ENCODE data around the gene NKAIN2. TPM values are rescaled to one million over a fixed set of nuclear protein-coding genes. Genes with fewer than 3 reads are reported as not detected.

Gene NKAIN2
- total and polyA plus RNA-seq, 7 donors = under 0.01 to 4.4 (median 0.75) TPM; not detected in 1

GRCh38 chr6:124829822-124830221 is 1026.2 kb downstream of the NKAIN2 start:
- Histone ChIP-seq H3K4me1 (peaks cover 0 to 12% (median 6%) of the 10 kb centered on the region in 4 donors), H3K27me3 (no peaks in the 10 kb centered on the region), H3K9me3 (no peaks in the 10 kb centered on the region), H3K36me3 (no peaks in the 10 kb centered on the region), H3K27ac (no peak overlapping the region), H3K4me3 (no peak overlapping the region)
- intact Hi-C loops (cut with DNase I) = no loop called here
- 96 to 100% methylated on average over 1 of the region's 1 CpG for WGBS, 2 donors
- no peak for TF ChIP-seq POLR2AphosphoS5 (IDR thresholded peaks at IDR 0.05)
- TF ChIP-seq CTCF (IDR thresholded peaks at IDR 0.05) = no peak
- TF ChIP-seq EP300 (IDR thresholded peaks at IDR 0.05) = no peak
- TF ChIP-seq POLR2A (IDR thresholded peaks at IDR 0.05) = no peak
- DNase-seq = no peak

GRCh38 chr6:124830506-124830905 is 1026.8 kb downstream of the NKAIN2 start:
- Histone ChIP-seq H3K27ac (no peak overlapping the region), H3K36me3 (no peaks in the 10 kb centered on the region), H3K4me1 (peaks cover 0 to 12% (median 6%) of the 10 kb centered on the region in 4 donors), H3K4me3 (no peak overlapping the region), H3K9me3 (no peaks in the 10 kb centered on the region), H3K27me3 (no peaks in the 10 kb centered on the region)
- TF ChIP-seq EP300 (IDR thresholded peaks at IDR 0.05) (no peak), POLR2A (IDR thresholded peaks at IDR 0.05) (no peak), POLR2AphosphoS5 (IDR thresholded peaks at IDR 0.05) (no peak), CTCF (IDR thresholded peaks at IDR 0.05) (no peak)
- intact Hi-C loops (cut with DNase I) = no loop called here
- DNase-seq = no peak

- Histone ChIP-seq H3K9me3 (no peaks in the 10 kb centered on the region), H3K27ac (no peak overlapping the region), H3K36me3 (no peaks in the 10 kb centered on the region), H3K27me3 (no peaks in the 10 kb centered on the region), H3K4me1 (no peaks in the 10 kb centered on the region), H3K4me3 (no peak overlapping the region)
- intact Hi-C loops (cut with DNase I) = loop anchor here (2.0 kb wide), 1 partner anchor 1052 kb away; the partner anchor contains the start of gene NKAIN2
- TF ChIP-seq POLR2A (IDR thresholded peaks at IDR 0.05) (no peak), EP300 (IDR thresholded peaks at IDR 0.05) (no peak), CTCF (IDR thresholded peaks at IDR 0.05) (no peak), POLR2AphosphoS5 (IDR thresholded peaks at IDR 0.05) (no peak)
- 92 to 96% methylated on average over 1 of the region's 1 CpG for WGBS, 2 donors
- no peak for DNase-seq
These were observed 1050.8 kb downstream of the NKAIN2 start for GRCh38 chr6:124854338-124854922.

- 31 to 66% methylated on average over 3 of the region's 3 CpGs for WGBS, 2 donors
These were observed 1054.1 kb downstream of the NKAIN2 start for GRCh38 chr6:124857746-124858145.

More at GRCh38 chr6:124857746-124858145, 1054.1 kb downstream of the NKAIN2 start:
- no peaks in the 10 kb centered on the region for H3K27me3 ChIP-seq
- H3K36me3 ChIP-seq = no peaks in the 10 kb centered on the region
- H3K4me3 ChIP-seq = no peak overlapping the region
- DNase-seq = no peak
- no peaks in the 10 kb centered on the region for H3K9me3 ChIP-seq
- TF ChIP-seq POLR2AphosphoS5 (IDR thresholded peaks at IDR 0.05) (no peak), EP300 (IDR thresholded peaks at IDR 0.05) (no peak), POLR2A (IDR thresholded peaks at IDR 0.05) (no peak), CTCF (IDR thresholded peaks at IDR 0.05) (no peak)
- no peaks in the 10 kb centered on the region for H3K4me1 ChIP-seq
- intact Hi-C loops (cut with DNase I) = no loop called here
- no peak overlapping the region for H3K27ac ChIP-seq

Data from sigmoid colon (tissue), 7 donors.